Duodenal mucosa (tissue), 2 donors: Measurements from ENCODE around the gene ACAP3.
"Not testable (repeated sequence)": the region's sequence is repeated elsewhere in the genome, so short reads cannot be mapped to it uniquely, and the experiment has no call there.

Experiments used
- H3K27ac ChIP-seq: one replicate; pipeline ENCODE4 v1.7.0; 2013; ENCODE audit warnings: low read depth, low read length
- H3K27me3 ChIP-seq, 2 donors: one replicate each; pipeline ENCODE4 v1.7.0; 2013; ENCODE audit warnings: low read length in 2 of 2, control low read depth in 1 of 2; ENCODE audit not compliant: insufficient read depth in 2 of 2, control insufficient read depth in 1 of 2
- H3K36me3 ChIP-seq, 2 donors: one replicate each; pipeline ENCODE4 v1.7.0; 2013; ENCODE audit warnings: low read length in 2 of 2, control low read depth in 1 of 2; ENCODE audit not compliant: insufficient read depth in 2 of 2, control insufficient read depth in 1 of 2
- H3K4me1 ChIP-seq, 2 donors: one replicate each; pipeline ENCODE4 v1.7.0; 2013; ENCODE audit warnings: low read length in 2 of 2, control low read depth in 1 of 2; ENCODE audit not compliant: insufficient read depth in 2 of 2, control insufficient read depth in 1 of 2
- H3K4me3 ChIP-seq, 2 donors: one replicate each; pipeline ENCODE4 v1.7.0; 2013; ENCODE audit warnings: low read length in 2 of 2, low read depth in 1 of 2
- H3K9ac ChIP-seq, 2 donors: one replicate each; pipeline ENCODE4 v1.7.0; 2013; ENCODE audit warnings: low read length in 2 of 2, low read depth in 1 of 2
- H3K9me3 ChIP-seq, 2 donors: one replicate each; pipeline ENCODE4 v1.7.0; 2013; ENCODE audit warnings: low read length in 2 of 2, control low read depth in 1 of 2; ENCODE audit not compliant: control insufficient read depth in 1 of 2

The ACAP3 gene

GRCh38 chr1:1253972-1254666, 53.6 kb downstream of the ACAP3 start:
- Histone ChIP-seq H3K36me3 (peaks cover 20 to 50% of the 10 kb centered on the region in 2 donors), H3K27me3 (no peaks in the 10 kb centered on the region), H3K27ac (no peak overlapping the region), H3K9ac (no peak overlapping the region), H3K4me3 (no peak overlapping the region), H3K9me3 (no peaks in the 10 kb centered on the region), H3K4me1 (peaks cover 0 to 7% of the 10 kb centered on the region in 2 donors)

- Histone ChIP-seq H3K4me3 (no peak overlapping the region), H3K27me3 (no peaks in the 10 kb centered on the region), H3K9me3 (no peaks in the 10 kb centered on the region), H3K27ac (no peak overlapping the region), H3K36me3 (peaks cover 16 to 42% of the 10 kb centered on the region in 2 donors), H3K9ac (no peak overlapping the region), H3K4me1 (peaks cover 0 to 3% of the 10 kb centered on the region in 2 donors)
Observed at GRCh38 chr1:1253314-1253713, 54.4 kb downstream of the ACAP3 start.

- H3K9me3 ChIP-seq, result no peaks in the 10 kb centered on the region
- no peak overlapping the region for H3K4me3 ChIP-seq
- peaks cover 0 to 3% of the 10 kb centered on the region in 2 donors for H3K4me1 ChIP-seq
- H3K27me3 ChIP-seq, result peaks cover 0 to 13% of the 10 kb centered on the region in 2 donors
- no peak overlapping the region for H3K9ac ChIP-seq
- no peak overlapping the region for H3K27ac ChIP-seq
- peaks cover 16 to 27% of the 10 kb centered on the region in 2 donors for H3K36me3 ChIP-seq
Observed at GRCh38 chr1:1250786-1251284, 56.9 kb downstream of the ACAP3 start.

GRCh38 chr1:1248009-1248913, 59.5 kb downstream of the ACAP3 start:
- H3K4me1 ChIP-seq, result not testable (repeated sequence)

GRCh38 chr1:1247341-1247913, 60.3 kb downstream of the ACAP3 start:
- Histone ChIP-seq H3K36me3 (peaks cover under 1% of the 10 kb centered on the region in 2 donors), H3K27ac (no peak overlapping the region), H3K27me3 (peaks cover 0 to 18% of the 10 kb centered on the region in 2 donors), H3K4me1 (peaks cover 0 to 3% of the 10 kb centered on the region in 2 donors), H3K9ac (no peak overlapping the region), H3K9me3 (no peaks in the 10 kb centered on the region), H3K4me3 (no peak overlapping the region)

More at GRCh38 chr1:1248009-1248913, 59.5 kb downstream of the ACAP3 start:
- not testable (repeated sequence) for H3K36me3 ChIP-seq, H3K27ac ChIP-seq, H3K4me3 ChIP-seq, H3K9ac ChIP-seq, H3K9me3 ChIP-seq
- peaks cover 0 to 18% of the 10 kb centered on the region in 2 donors for H3K27me3 ChIP-seq

- Histone ChIP-seq H3K9me3 (no peaks in the 10 kb centered on the region), H3K4me3 (no peak within 1 kb of the TSS), H3K27me3 (peaks cover 0 to 18% of the 10 kb centered on the region in 2 donors), H3K4me1 (peaks cover 0 to 3% of the 10 kb centered on the region in 2 donors), H3K9ac (no peak within 1 kb of the TSS), H3K36me3 (no peaks in the 10 kb centered on the region), H3K27ac (no peak within 1 kb of the TSS)
Observed at GRCh38 chr1:1246577-1247340, 61.0 kb downstream of the ACAP3 start, which contains the start of gene C1QTNF12. TSS of gene C1QTNF12 (minus strand) at chr1:1246722. CDS start at chr1:1246690, 32 bp downstream.

- no peaks in the 10 kb centered on the region for H3K36me3 ChIP-seq
- H3K27ac ChIP-seq, result no peak overlapping the region
- H3K9ac ChIP-seq, result no peak overlapping the region
- H3K4me3 ChIP-seq, result no peak overlapping the region
- peaks cover 0 to 3% of the 10 kb centered on the region in 2 donors for H3K4me1 ChIP-seq
- peaks cover 0 to 18% of the 10 kb centered on the region in 2 donors for H3K27me3 ChIP-seq
- no peaks in the 10 kb centered on the region for H3K9me3 ChIP-seq
Observed at GRCh38 chr1:1245817-1246576, 61.7 kb downstream of the ACAP3 start.

GRCh38 chr1:1245178-1245816, 62.4 kb downstream of the ACAP3 start:
- H3K4me3 ChIP-seq, result no peak overlapping the region
- peaks cover under 1 to 18% of the 10 kb centered on the region in 2 donors for H3K27me3 ChIP-seq
- H3K36me3 ChIP-seq, result no peaks in the 10 kb centered on the region
- no peak overlapping the region for H3K9ac ChIP-seq
- no peak overlapping the region for H3K27ac ChIP-seq
- H3K9me3 ChIP-seq, result no peaks in the 10 kb centered on the region
- no peaks in the 10 kb centered on the region for H3K4me1 ChIP-seq
